Esophagus squamous epithelium (tissue), 5 donors: ENCODE measurements around the gene ADGRD1. TPM values are rescaled to one million over a fixed set of nuclear protein-coding genes. Genes with fewer than 3 reads are reported as not detected.

Experiments
- DNase-seq: peaks from one replicate; lab custom pipeline; 2025; lab: John Stamatoyannopoulos, UW
- H3K27ac ChIP-seq, 4 donors: fragments of 200-600 bp; sonication (generic); one replicate each; pipeline ENCODE4 v1.5.1; 2016 to 2019; ENCODE audit warnings: mild to moderate bottlenecking in 1 of 4
- H3K27me3 ChIP-seq, 4 donors: fragments of 200-600 bp; sonication (generic); 1 replicate in 3 of 4; 2 replicates in 1 of 4; pipeline versions ENCODE4 v1.5.1 to v1.6.0; 2017 to 2021; ENCODE audit warnings: antibody characterized with exemption in 1 of 4
- H3K36me3 ChIP-seq, 3 donors: fragments of 200-600 bp; sonication (generic); one replicate each; pipeline ENCODE4 v1.5.1; 2016 to 2019
- H3K4me1 ChIP-seq, 3 donors: fragments of 200-600 bp; sonication (generic); one replicate each; pipeline ENCODE4 v1.5.1; 2017 to 2019
- H3K4me3 ChIP-seq, 4 donors: fragments of 200-600 bp; sonication (generic); 1 replicate in 3 of 4; 2 replicates in 1 of 4; pipeline ENCODE4 v1.5.1; 2016 to 2019; ENCODE audit warnings: mild to moderate bottlenecking in 2 of 4, moderate library complexity in 1 of 4
- H3K9me3 ChIP-seq, 3 donors: fragments of 200-600 bp; sonication (generic); one replicate each; pipeline ENCODE4 v1.5.1; 2016 to 2019
- CTCF ChIP-seq, 6 experiments: fragments of 450-650 bp in 4 of 6; fragments of 200-600 bp in 2 of 6; sonication (generic) in 2 of 6; IDR thresholded peaks; one replicate each; pipeline ENCODE4 v1.5.1; 2016 to 2019; ENCODE audit warnings: antibody characterized with exemption in 6 of 6, mild to moderate bottlenecking in 4 of 6, moderate library complexity in 4 of 6
- POLR2A ChIP-seq, 4 donors: fragments of 450-650 bp; IDR thresholded peaks; one replicate each; pipeline ENCODE4 v1.6.1; 2017; ENCODE audit warnings: antibody characterized with exemption in 4 of 4, mild to moderate bottlenecking in 4 of 4, moderate library complexity in 3 of 4
- WGBS, 2 donors: methylation state at CpG; one replicate each; pipeline ENCODE4 v1.1.5; 2018; 5-methylcytosine and 5-hydroxymethylcytosine counted together
- intact Hi-C: fragments of 100-400 bp; cut with DNase I; formaldehyde crosslinking; loops from one replicate; pipeline ENCODE4 v1.15.0; 2022
- total RNA-seq, 4 donors: library from RNA; depleted of rRNA; stranded (reverse); fragments of >200 nt; gene quantifications; one replicate each; pipeline ENCODE4 v1.1.0, GENCODE V29; 2016
- donor health status: DM: yes; HTN: yes; CAD: no.

Gene ADGRD1
- total RNA-seq, 4 donors from 2014 or later: 2.2 to 28.2 (median 8.8) TPM

- intact Hi-C loops: no loop called here
- no peak for DNase-seq
- H3K4me3 ChIP-seq: no peak overlapping the region
- H3K36me3 ChIP-seq: no peaks in the 10 kb centered on the region
- no peak for TF ChIP-seq POLR2A (IDR thresholded peaks at IDR 0.05)
- no peak for TF ChIP-seq CTCF (IDR thresholded peaks at IDR 0.05)
- H3K27me3 ChIP-seq: peaks cover 0 to 21% (median 0%) of the 10 kb centered on the region in 4 donors
- WGBS, 2 donors: 43 to 47% methylated on average over 12 of the region's 13 CpGs
- H3K9me3 ChIP-seq: no peaks in the 10 kb centered on the region
- peaks cover 4 to 10% (median 5%) of the 10 kb centered on the region in 3 donors for H3K4me1 ChIP-seq
- H3K27ac ChIP-seq: no peak overlapping the region
These were observed 137.8 kb downstream of the ADGRD1 start for GRCh38 chr12:131091413-131091975.

GRCh38 chr12:131091976-131092691 lies 138.4 kb downstream of the ADGRD1 start:
- intact Hi-C loops: no loop called here
- no peak for DNase-seq
- TF ChIP-seq CTCF (IDR thresholded peaks at IDR 0.05) (no peak), POLR2A (IDR thresholded peaks at IDR 0.05) (no peak)
- H3K27ac ChIP-seq: no peak overlapping the region
- peaks cover 4 to 10% (median 5%) of the 10 kb centered on the region in 3 donors for H3K4me1 ChIP-seq
- no peaks in the 10 kb centered on the region for H3K36me3 ChIP-seq
- WGBS, 2 donors: 75 to 80% methylated on average over 11 to 18 of the region's 18 CpGs
- no peaks in the 10 kb centered on the region for H3K9me3 ChIP-seq
- peaks cover 0 to 25% (median 0%) of the 10 kb centered on the region in 4 donors for H3K27me3 ChIP-seq
- no peak overlapping the region for H3K4me3 ChIP-seq

- H3K4me1 ChIP-seq: peaks cover 4 to 10% (median 5%) of the 10 kb centered on the region in 3 donors
- intact Hi-C loops: no loop called here
- 56 to 74% methylated on average over 9 of the region's 21 CpGs for WGBS, 2 donors
- no peak overlapping the region for H3K27ac ChIP-seq
- no peak for DNase-seq
- no peak overlapping the region for H3K4me3 ChIP-seq
- H3K9me3 ChIP-seq: no peaks in the 10 kb centered on the region
- TF ChIP-seq CTCF (IDR thresholded peaks at IDR 0.05) (no peak), POLR2A (IDR thresholded peaks at IDR 0.05) (no peak)
- no peaks in the 10 kb centered on the region for H3K36me3 ChIP-seq
- H3K27me3 ChIP-seq: peaks cover 0 to 25% (median 0%) of the 10 kb centered on the region in 4 donors
These were observed 139.3 kb downstream of the ADGRD1 start for GRCh38 chr12:131092901-131093603.

GRCh38 chr12:131093604-131093955 lies 139.9 kb downstream of the ADGRD1 start:
- H3K27ac ChIP-seq: no peak overlapping the region
- DNase-seq: no peak
- TF ChIP-seq POLR2A (IDR thresholded peaks at IDR 0.05) (no peak), CTCF (IDR thresholded peaks at IDR 0.05) (no peak)
- H3K9me3 ChIP-seq: no peaks in the 10 kb centered on the region
- peaks cover 4 to 10% (median 5%) of the 10 kb centered on the region in 3 donors for H3K4me1 ChIP-seq
- H3K27me3 ChIP-seq: peaks cover 0 to 25% (median 0%) of the 10 kb centered on the region in 4 donors
- H3K36me3 ChIP-seq: no peaks in the 10 kb centered on the region
- WGBS, 2 donors: no CpG with 5 or more reads among the region's 5 CpGs
- no peak overlapping the region for H3K4me3 ChIP-seq
- intact Hi-C loops: no loop called here
